Activated CD8-positive, alpha-beta memory T cell treated with anti-CD3 and anti-CD28 coated beads for 4 hours (primary cell): ENCODE results near the gene GIMAP4.
"Not testable (repeated sequence)": the region's sequence is repeated elsewhere in the genome, so short reads cannot be mapped to it uniquely, and the experiment has no call there.

Source experiments
- DNase-seq, 2 donors: peaks; one replicate each; pipeline ENCODE4 v3.0.0-alpha.2; 2020; ENCODE audit warnings: low read depth in 2 of 2

The GIMAP4 gene

GRCh38 chr7:150580638-150581394 lies 13.6 kb downstream of the GIMAP4 start:
- no peak for DNase-seq

DNA sequence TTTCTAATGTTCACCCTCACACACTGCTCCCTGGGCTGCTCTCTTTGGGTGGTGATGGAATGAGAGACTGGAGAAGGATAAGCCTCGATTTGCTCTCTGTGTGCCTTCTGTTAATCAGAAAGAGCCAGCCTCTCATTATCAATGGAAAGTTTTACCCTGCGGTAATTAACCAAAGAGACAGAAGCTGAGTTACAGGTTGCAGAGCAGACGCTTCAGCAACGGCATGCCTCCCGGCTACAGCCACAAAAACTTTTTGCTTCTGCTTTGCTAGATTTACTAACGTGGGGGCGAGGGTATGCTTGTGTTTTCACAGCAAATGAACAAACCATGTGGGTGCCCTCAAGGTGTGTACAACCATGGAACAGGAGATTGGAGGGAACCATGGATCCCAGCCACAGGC lies 18.0 kb downstream of the GIMAP4 start:
- no peak for DNase-seq

DNA sequence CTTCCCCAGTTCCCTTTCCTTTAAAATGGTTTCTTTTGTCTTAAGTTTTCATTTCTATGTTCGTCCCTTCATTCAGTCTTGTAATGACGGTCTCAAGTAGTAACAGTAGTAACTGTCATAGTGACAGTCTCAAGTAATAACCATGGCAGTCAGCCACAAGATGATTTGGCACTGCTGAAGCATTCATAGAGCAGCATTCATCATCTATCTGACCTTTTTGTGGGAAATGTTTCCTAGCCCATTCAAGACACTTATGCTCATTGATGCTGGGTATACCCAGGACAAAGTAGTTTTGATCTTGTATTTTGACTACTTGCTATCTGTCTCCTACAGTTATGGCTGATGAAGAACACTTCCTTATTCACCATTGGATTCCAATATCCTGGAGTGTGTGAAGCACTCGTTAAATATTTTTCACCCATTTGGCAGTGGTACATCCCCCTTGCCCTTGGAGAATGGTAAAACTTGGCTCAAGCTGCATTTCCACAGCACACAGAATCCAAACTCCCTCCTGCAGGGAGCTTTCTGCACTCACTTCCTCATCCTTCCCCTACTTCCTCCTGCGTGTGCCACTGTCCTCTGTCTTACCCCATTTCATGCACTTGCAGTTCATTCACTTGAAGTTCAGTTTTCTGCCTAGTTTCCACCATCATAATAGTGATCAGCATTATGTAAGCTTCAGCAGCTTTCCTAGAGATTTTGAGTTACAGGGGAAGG lies 19.0 kb downstream of the GIMAP4 start:
- DNase-seq = no peak

DNA sequence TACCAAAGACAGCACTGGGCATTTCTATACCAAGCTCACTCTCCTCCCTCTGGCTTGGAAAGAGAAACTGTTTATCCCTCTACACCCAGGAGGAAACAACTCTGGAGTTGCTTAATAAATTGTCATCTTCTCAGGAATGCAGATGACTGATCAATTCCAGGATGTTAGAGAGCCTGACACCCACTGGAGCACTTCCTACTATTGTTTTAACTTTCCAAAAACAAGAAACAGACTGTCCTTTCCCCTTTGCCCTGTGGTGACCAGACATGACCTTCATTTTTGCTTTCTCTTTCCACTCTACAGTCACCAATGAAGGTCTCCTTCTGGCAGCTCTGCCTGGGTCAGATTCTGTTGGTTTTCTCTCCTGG lies 19.6 kb downstream of the GIMAP4 start:
- no peak for DNase-seq

DNA sequence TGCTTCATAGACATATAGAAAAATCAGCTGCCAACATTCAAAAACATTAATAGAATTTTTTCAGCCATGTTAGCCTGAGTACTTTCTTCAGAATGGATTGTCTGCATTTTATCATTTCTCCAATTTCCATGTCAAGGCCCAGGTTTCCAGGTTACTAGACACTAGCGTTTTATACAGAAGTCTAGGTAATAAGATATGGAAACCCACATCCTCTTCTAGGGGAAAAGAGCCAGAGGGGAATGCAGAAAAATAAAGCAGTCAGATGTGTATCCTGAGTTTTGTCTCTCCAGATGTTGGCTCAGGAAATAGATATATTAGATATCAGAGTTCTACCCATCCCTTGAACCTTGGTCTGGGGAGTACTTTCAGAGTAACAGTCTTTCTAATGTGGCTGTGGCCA lies 20.4 kb downstream of the GIMAP4 start:
- DNase-seq = no peak

DNA sequence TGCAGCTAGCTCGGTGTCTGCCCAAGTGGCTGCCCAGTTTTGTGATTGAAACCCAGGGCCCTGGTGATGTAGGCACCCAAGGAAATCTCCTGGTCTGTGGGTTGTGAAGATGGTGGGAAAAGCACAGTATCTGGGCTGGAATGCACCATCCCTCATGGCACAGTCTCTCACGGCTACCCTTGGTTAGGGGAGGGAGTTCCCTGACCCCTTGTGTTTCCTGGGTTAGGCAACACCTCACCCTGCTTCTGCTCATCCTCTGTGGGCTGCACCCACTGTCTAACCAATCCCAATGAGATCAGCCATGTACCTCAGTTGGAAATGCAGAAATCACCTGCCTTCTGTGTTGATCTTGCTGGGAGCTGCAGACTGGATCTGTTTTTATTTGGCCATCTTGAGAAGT lies 27.6 kb downstream of the GIMAP4 start:
- DNase-seq = no peak

GRCh38 chr7:150595361-150595760 lies 28.2 kb downstream of the GIMAP4 start:
- no peak for DNase-seq

GRCh38 chr7:150603600-150603999 lies 36.4 kb downstream of the GIMAP4 start:
- DNase-seq = not testable (repeated sequence)

DNA sequence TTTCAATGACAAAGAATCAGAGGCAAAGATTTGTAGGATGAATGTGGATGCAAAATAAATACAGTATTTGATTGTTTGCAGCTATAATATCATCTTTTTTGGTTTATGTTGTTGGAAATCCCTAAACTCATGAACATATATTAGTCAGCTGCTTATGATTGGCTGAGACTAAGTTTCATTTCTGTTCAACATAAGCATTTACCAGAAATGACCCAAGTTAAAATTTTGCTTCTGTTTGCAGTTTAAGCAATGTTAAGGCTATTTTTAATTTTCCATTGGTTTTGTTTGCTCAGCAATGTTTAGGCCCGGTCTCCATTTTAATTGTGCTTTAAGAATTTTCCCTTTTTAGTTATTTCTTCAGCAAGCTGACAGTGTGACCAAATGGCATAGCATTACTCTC lies 43.0 kb downstream of the GIMAP4 start:
- DNase-seq = no peak

DNA sequence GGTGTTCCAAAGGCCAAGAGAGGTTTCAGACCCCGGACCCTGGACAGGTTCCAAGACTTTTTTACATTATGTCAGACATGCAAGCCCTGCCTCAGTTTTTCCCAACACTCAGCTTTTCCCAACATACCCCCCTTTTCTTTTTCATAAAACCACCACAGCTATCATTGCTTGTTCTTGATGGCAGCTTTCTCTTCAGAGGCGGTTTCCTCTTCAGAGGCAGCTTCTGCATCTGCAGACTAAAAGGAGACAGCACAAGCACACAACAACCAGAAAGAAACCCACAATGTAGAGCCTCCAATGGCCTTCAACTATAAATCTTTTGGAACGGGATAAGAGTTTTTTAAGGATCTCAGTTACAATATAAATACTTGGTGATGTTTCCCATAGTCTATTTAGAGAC lies 45.7 kb downstream of the GIMAP4 start:
- no peak for DNase-seq

- no peak for DNase-seq
These were observed 46.7 kb downstream of the GIMAP4 start for GRCh38 chr7:150613880-150614279.

GRCh38 chr7:150614426-150614825 lies 47.2 kb downstream of the GIMAP4 start:
- not testable (repeated sequence) for DNase-seq

DNA sequence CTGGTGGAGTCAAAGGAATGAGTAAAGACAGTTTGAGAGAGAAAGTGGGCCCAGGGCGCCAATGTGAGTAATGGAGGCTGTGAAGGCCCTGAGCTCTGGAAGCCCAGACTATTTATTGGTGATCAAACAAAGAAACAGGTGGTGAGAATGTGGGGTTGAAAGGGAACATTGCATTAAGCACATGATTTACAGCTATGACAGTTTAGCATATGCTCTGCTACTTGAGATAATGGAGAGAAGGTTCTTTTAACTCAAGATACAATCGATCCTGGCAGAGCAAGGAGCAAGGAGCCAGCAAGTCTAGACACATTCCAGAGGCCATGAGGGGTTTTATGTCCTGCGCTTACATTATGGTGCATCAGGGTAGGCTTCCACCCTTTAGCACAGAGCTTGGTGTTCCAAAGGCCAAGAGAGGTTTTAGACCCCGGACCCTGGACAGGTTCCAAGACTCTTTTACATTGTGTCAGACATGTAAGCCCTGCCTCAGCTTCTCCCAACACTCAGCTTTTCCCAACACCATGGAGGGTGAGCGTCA lies 48.1 kb downstream of the GIMAP4 start:
- DNase-seq = not testable (repeated sequence)

GRCh38 chr7:150620061-150620460 lies 52.9 kb downstream of the GIMAP4 start:
- no peak for DNase-seq

DNA sequence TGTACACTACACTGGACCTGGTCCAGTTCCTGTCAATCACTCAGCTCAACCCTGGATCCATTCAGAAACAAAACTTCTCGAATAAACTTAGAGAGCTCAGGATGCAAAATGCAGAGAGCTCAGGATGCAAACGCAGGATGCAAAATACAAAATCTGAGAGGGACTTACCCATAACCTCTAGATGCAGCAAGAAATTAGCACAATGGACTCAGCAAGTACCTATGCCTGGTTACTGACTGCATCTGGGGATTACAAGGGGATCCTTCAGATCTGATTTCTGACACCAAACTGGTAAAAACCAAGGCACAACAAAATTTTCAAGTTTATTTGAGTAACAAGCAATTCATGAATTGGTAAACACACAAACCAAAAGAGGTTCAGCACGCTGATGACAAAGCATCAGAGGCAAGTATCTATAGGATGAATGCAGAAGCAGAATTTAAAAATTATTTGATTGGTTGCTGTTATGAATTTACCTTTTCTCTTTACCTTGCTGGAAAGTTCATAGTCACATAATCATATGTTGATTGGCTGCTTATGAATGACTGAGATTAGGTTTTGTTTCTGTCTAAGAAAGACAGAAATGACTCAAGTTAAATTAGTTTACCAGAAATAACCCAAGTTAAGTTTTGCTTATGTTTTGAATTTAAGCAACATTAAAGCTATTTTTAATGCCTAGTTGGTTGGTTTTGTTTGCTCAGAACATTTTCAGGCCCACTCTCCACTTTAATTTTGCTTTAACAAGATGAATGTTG lies 53.6 kb downstream of the GIMAP4 start:
- DNase-seq = no peak

DNA sequence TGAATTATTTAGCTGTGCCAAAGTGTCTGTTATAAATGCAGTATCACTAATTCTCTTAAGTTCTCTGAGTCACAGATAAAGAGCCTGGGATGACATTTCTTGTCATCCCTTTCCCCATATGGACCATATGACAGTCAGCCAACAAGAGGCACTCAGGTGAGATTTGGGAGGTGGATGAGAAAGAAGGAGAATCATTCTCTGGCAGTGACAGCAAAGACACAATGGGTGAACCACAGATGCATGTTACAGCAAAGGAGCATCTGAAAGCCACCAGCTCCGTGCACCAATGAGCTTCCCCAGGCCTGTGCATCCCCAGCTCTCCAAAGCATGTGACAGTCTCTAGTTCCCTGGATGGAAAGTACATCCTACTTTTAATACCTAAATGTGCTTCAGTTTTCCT lies 54.2 kb downstream of the GIMAP4 start:
- DNase-seq = no peak
